Kidney tubule cell (primary cell): ENCODE measurements around the gene PIK3C2A.
"Not testable (repeated sequence)": the region's sequence is repeated elsewhere in the genome, so short reads cannot be mapped to it uniquely, and the experiment has no call there.

ENCODE experiments used
- DNase-seq: peaks from one replicate; pipeline ENCODE4 v3.0.0-alpha.2; 2018; ENCODE audit warnings: low spot score

Gene PIK3C2A, protein sequence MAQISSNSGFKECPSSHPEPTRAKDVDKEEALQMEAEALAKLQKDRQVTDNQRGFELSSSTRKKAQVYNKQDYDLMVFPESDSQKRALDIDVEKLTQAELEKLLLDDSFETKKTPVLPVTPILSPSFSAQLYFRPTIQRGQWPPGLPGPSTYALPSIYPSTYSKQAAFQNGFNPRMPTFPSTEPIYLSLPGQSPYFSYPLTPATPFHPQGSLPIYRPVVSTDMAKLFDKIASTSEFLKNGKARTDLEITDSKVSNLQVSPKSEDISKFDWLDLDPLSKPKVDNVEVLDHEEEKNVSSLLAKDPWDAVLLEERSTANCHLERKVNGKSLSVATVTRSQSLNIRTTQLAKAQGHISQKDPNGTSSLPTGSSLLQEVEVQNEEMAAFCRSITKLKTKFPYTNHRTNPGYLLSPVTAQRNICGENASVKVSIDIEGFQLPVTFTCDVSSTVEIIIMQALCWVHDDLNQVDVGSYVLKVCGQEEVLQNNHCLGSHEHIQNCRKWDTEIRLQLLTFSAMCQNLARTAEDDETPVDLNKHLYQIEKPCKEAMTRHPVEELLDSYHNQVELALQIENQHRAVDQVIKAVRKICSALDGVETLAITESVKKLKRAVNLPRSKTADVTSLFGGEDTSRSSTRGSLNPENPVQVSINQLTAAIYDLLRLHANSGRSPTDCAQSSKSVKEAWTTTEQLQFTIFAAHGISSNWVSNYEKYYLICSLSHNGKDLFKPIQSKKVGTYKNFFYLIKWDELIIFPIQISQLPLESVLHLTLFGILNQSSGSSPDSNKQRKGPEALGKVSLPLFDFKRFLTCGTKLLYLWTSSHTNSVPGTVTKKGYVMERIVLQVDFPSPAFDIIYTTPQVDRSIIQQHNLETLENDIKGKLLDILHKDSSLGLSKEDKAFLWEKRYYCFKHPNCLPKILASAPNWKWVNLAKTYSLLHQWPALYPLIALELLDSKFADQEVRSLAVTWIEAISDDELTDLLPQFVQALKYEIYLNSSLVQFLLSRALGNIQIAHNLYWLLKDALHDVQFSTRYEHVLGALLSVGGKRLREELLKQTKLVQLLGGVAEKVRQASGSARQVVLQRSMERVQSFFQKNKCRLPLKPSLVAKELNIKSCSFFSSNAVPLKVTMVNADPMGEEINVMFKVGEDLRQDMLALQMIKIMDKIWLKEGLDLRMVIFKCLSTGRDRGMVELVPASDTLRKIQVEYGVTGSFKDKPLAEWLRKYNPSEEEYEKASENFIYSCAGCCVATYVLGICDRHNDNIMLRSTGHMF (N-terminal part only)

DNA sequence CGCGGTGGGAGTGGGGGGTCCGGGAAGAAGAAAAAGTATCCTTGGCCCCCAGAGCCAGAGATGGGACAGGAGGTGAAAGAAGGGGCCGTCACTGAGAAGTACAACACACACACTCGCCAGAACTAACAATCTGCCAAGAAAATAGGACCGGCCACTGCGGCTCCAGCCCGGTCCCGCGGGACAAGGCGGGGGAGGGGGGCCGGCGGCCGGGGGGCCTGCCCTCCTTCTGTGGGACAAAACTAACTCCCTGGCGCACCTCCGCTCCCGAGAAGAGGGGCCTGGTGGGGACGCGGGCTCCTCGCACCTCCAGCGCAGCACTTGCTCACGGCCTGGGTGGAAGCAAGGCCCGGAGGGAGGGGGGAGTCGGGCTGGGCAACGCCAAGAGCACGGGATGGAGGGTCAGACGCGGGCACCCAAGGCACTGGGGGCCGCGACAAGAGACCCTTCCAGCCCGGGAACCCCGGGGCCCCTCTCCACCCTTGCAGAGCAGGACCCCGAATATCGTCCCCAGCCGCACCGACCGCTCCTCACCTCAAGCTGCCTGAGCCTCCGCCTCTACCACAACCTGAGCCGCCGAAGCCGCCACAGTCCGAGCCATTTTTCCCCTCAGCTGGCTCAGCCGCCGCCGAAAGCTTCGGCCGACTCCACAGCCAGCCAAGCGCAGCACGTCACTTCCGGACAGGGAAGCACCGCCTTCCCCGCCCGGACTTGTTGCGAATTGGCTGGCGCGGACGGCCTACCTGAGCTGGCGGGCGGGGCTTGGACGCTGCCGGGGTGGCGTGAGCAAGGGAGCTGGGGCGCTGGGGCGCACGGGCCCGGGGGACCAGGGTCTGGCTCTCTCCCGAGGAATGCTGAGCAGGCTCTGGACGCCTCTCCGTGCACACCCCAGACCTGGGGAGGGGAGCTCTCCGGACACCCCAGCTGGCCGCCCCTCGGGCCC, at the start of gene PIK3C2A:
Gene PIK3C2A (minus strand): TSS at position 670 of the 940 bp plus-strand sequence. CDS start 38,245 bp downstream, outside the sequence.
- DNase-seq, result peak; percentile 95

DNA sequence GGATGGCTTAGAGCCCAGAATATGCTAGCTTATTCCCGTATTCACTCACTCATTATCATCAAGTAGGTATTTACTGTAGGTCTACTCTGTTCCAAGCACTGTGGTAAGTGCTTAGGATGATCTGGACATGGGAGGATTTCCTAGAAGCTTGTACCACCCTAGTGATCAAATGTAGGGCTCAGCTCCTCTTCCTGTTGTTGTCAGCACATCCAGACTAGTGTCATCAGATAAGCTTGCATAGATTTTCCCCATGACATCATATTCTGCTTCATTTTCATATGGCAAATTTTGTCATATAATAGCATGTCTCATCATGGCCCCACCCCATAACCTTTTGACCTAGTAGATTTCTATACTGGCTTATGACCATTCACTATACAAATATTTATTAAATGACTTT, 49.4 kb upstream of the PIK3C2A start:
- no peak for DNase-seq

DNA sequence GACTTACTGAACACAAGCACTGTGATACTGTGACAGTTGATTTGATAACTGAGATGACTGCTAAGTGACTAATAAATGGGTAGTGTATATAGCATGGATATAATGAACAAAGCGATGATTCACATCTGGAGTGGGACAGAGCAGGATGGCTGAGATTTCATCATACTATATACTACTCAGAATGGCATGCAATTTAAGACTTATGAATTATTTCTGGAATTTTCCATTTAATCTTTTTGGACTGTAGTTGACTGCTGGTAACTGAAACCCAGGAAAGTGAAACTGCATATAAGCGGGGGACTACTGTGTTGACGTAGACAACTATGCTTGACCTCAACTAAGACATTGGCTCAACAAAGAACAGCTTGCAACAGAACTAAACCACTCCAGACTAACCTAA, 48.7 kb upstream of the PIK3C2A start:
- peak; percentile 53 for DNase-seq

DNA sequence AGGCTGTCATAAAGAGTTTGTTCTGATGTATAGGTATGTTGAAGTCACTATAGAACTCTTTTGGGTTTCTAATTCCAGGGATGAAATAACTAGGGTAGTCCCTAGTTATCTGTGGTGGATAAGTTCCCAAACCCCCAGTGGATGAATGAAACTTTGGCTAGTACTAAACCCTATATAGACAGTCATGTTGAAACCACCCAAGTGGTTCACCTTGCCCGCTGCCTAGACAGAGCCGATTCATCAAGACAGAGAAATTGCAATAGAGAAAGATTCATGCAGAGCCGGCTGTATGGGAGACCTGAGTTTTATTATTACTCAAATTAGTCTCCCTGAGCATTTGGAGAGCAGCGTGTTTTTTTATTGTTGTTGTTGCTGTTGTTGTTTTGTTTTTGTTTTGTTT, 44.9 kb upstream of the PIK3C2A start:
- DNase-seq, result no peak

DNA sequence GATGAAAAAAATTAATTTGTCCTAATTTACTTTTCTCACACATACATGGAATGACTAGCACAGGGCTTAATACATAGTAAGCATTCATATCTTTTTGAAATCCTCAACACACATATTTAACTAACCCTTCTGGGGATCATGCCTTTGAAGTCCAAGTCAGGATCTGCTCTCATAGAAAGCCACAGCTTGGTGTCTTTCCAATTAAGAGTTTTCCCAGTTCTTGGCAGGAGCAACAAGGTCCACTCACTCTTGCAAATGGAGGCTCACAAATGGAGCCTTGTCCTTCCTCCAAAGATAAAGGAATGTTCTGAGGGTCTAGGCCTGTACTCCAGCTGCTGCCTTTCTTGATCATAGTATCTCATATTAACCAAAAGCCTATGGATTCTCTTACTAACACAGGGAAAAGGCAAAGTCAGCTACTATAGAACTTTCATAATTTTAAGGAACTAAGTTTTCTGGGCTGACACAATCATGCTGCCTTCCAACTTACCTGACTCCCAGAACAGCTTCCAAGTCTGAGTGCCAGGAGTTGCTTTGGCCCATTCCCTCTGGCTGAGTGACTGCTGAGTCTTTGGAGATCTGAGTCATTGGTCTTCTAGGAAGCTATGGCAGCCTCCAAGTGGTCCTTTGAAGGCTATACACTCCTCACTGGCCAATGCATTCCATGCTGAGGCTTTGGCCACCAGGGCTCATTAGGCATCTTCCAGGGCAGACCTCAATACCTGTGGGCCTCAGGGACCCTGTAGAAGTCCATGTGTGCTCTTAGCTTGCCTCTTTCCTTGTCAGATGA, 43.0 kb upstream of the PIK3C2A start:
- peak; percentile 39 for DNase-seq

DNA sequence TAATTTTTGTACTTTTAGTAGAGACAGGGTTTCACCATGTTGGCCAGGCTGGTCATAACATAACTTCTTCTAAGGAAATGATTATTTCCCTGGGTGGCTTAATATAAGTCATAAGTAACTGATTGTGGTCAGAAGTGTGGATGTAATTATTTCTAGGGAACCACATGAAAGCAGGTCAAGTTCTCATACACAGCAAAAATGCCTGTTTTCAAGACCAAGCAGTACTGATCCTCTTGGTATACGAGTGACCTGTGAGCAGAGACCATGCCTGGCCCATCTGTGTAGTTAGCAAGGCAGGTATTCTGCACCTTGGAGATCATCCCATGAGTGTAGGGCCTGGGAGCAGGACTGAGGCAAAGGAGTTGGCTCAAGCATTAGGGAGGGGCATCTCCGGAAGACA, 36.3 kb upstream of the PIK3C2A start:
- DNase-seq, result no peak

DNA sequence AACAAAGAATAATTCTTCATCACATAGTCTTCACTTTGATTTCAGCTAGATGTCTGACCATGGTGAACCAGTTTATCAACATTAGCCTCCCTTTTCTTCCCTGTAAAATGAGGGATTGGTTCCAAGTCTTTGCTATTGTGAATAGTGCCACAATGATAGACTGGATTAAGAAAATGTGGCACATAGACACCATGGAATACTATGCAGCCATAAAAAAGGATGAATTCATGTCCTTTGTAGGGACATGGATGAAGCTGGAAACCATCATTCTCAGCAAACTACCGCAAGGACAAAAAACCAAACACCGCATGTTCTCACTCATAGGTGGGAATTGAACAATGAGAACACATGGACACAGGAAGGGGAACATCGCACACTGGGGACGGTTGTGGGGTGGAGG, 35.2 kb upstream of the PIK3C2A start:
- DNase-seq, result not testable (repeated sequence)

DNA sequence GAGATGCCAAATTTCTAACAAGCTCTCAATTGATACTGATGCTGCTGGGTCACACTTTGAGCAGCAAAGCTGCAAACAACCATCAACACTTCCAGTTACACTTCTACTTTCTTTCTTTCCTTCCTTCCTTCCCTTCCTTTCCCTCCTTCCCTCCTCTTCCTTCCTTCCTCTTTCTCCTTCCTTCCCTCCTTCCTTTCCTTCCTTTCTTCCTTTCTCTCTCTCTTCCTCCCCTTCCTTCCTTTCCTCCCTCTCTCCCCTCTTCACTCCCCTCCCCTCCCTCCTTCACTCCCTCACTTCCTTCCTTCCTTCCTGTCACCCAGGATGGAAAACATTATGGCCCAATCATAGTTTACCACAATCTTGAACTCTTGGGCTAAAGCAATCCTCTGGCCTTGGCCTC, 33.0 kb upstream of the PIK3C2A start:
- no peak for DNase-seq

DNA sequence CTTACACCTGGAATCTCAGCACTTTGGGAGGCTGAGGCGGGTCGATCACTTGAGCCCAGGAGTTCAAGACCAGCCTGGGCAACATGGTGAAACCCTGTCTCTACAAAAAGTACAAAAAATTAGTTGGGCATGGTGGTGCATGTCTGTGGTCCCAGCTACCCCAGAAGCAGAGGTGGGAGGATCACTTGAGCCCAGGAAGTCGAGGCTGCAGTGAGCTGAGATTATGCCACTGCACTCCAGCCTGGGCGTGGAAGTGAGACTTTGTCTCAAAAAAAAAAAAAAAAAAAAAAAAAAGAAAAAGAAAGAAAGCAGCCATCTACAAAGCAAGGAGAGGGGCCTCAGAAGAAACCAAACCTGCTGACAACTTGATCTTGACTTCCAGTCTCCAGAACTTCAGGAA, 32.1 kb upstream of the PIK3C2A start:
- DNase-seq, result not testable (repeated sequence)

DNA sequence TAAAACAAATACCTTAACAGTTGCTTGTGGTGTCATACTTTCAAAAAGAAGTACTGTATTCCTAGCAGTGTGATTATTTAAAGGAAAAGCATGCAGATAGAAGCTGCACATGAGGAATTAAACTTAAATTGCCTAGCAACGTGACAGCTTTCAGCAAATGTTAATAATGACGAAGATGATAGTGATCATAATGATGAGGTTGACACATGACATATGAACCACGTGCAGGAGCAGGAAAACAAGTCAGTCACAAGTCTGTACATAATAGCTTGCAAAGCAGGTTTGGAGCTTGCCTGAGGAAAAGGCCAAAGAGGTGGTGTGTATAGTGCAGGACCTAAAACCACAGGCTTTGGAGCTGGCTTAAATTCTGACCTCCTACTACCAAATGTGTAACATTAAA, 30.6 kb upstream of the PIK3C2A start:
- DNase-seq, result no peak

DNA sequence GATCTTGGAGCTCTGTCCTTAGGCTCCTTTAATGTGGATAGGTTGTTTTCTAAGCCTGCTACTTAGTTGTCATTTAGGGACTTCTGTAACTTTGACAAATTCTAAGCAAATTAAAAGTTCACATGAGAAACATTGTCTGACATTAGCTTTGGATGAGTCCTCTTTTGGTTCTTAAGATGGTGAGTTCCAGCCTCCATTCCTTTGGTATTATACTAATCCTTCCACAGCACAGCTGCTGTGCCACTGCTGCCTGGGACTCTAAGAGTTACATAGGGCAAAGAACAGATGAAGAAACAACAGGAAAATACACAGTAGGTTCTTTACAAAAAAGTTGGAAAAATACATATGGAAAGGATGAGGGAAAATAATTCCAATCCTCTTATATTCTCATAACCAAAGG, 25.3 kb upstream of the PIK3C2A start:
- DNase-seq, result no peak

DNA sequence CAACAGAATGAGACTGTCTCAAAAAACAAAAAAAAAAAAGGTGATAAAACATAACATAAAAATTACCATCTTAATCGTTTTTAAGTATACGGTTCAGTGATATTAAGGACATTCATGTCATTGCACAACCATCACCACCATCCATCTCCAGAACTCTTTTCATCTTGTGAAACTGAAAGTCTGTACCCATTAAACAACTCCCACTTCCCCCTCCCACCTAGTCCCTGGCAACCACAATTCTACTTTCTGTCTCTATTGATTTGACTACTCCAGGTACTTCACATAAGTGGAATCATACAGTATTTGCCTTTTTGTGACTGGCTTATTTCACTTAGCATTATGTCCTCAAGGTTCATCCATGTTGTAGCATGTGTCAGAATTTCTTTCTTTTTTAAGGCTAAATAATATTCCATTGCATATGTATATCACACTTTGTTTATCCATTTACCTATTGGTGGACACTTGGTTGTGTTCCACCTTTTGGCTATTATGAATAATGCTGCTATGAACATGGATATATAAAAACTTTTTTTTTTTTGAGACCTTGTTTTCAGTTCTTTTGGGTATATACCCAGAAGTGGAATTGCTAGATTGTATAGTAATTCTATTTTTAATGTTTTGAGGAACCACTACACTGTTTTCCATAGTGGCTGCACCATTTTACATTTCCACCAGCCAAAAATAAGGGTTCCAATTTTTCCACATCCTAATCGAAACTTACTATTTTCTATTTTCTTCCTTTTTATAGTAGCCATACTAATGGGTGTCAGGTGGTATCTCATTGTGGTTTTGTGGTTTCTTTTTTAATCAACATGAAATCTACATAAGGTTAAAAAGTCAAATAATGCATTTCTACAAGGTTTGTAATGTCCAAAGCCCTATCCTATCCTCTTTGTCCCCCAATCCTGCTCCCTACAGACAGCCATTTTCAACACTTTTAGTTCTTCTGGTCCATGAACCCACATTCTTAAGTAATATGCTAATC, 23.4 kb upstream of the PIK3C2A start:
- no peak for DNase-seq

DNA sequence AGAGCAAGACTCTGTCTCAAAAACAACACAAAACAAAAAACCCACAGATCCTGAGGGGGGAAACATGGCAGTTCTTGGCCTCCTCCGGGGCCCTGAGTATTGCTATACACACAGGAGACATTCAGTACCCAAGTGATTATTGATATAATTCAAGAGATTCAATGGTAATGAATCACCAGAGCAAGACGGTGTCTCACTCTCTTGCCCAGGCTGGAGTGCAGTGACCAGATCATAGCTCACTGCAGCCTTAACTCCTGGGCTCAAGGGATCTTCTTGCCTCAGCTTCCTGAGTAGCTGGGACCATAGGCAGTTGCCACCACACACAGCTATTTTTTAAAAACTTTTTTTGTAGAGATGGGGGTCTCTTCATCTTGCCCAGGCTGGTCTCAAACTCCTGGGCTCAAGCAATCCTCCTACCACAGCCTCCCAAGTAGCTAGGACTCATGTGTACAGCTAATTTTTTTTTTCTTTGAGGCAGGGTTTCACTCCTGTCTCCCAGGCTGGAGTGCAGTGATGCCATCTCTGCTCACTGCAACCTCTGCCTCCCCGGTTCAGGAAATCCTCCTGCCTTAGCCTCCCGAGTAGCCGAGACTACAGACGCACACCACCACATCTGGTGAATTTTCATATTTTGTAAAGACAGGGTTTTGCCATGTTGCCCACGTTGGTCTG, 21.8 kb upstream of the PIK3C2A start:
- peak; percentile 25 for DNase-seq

DNA sequence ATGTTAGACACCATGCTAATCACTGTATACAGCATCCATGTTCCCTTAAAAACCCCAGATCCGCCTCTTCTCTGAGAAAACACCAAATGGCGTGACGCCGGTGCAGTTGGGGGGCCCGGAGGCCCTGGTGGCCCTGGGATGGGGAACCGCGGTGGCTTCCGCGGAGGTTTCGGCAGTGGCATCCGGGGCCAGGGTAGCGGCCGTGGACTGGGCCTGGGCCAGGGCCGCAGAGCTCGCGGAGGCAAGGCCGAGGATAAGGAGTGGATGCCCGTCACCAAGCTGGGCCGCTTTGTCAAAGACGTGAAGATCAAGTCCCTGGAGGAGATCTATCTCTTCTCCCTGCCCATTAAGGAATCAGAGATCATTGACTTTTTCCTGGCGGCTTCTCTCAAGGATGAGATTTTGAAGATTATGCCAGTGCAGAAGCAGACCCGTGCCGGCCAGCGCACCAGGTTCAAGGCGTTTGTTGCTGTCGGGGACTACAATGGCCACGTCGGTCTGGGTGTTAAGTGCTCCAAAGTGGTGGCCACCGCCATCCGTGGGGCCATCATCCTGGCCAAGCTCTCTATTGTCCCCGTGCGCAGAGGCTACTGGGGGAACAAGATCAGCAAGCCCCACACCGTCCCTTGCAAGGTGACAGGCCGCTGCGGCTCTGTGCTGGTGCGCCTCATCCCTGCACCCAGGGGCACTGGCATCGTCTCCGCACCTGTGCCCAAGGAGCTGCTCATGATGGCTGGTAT, 20.6 kb upstream of the PIK3C2A start:
- not testable (repeated sequence) for DNase-seq

DNA sequence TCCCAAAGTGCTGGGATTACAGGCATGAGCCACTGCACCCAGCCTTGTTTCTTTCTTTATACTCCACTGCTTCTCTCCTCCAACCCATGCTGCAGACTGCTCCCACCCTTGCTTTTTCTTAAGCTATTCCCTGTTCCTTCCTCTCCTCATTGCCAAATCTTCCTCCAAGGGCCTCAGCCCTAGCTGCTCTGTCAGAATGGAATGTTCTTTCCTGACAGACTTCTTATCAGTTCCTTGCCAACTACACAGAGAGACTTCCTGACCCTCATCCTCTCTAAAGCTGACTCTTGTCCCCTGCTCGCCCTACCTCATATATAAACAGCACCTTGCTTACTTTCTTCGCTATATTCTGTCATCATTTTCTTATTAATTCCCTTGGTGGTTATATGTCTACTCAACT, 16.9 kb upstream of the PIK3C2A start:
- no peak for DNase-seq

DNA sequence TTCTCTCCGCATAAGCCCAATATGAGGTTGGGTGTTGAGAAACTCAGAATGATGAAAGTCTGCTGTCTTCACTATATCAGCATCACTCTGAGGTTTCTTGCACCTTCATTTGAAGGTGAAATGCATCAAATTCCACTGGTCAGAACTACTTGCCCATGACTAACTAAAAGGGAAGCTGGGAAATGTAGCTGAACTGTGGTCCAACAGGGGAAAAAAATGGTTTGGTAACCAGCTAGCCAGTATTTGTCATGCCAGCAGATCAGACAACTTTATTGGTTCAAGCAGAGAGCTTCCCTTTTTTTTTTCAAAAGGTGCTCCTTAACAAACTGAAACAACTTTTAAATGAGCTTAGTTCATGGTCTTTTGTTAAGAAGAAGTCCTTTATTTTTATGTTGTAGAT, 14.2 kb upstream of the PIK3C2A start:
- DNase-seq, result peak; percentile 90

DNA sequence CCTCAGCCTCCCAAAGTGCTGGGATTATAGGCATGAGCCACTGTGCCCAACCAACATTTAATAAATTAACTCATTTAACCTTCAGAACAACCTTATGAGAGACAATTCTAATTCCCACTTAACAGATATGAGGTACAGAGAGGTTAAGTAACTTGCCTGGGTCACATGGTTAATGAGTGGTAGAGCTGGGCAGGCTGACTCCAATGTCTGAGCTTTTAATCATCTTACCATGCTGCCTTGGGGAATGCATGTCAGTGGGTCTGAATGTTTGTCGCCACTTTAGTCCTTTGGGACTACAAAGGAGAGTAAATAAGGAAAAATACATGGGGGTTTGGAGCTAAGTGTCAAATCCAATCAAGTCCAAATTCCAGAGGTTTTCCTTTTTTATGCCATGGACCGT, 11.2 kb upstream of the PIK3C2A start:
- peak; percentile 76 for DNase-seq

DNA sequence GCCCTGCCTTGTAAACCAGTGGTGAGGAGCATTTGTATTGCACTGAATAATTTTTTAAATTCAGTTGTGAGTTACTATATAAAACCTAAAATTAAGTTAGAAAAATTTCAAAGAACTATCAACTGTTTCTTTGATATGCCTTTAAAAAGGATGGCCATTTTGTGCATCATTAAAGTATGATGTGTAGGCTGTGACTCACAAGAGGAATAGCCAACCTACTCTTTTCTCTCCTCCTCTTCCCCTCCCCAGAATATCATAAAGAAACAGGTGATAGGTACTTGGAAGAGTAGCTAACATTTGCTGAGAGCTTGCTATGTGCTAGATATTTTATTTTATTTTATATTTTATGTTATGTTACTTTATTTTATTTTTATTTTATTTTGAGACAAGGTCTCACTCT, 10.6 kb upstream of the PIK3C2A start:
- peak; percentile 36 for DNase-seq
